Measurements from ENCODE around the gene RAB18. TPM values are rescaled to one million over a fixed set of nuclear protein-coding genes. Genes with fewer than 3 reads are reported as not detected.

RAB18 gene
- total RNA-seq, 4 donors from 2014 or later = 13.1 to 84.5 (median 36.4) TPM

GRCh38 chr10:27541796-27542729 is 38.0 kb downstream of the RAB18 start:
- no peaks in the 10 kb centered on the region for H3K9me3 ChIP-seq
- H3K4me3 ChIP-seq = no peak overlapping the region
- H3K27ac ChIP-seq = no peak overlapping the region
- H3K36me3 ChIP-seq = peaks cover 0 to 24% (median 10%) of the 10 kb centered on the region in 4 donors
- no peaks in the 10 kb centered on the region for H3K27me3 ChIP-seq
- peaks cover 0 to 8% (median 0%) of the 10 kb centered on the region in 4 donors for H3K4me1 ChIP-seq
- in situ Hi-C loops (cut with MboI; ENCODE audit: low pct_ligation_motif_present in 1 of 4, low pct_unique_long_range_greater_than_20kb in 1 of 4, low sequenced_read_pairs in 3 of 4) (no loop called here), intact Hi-C loops (cut with DNase I; ENCODE audit: low total_unique reads) (no loop called here)
- WGBS, 2 donors (ENCODE audit: low coverage in 1 of 2) = 67 to 87% methylated on average over 7 to 8 of the region's 8 CpGs
- no peak for DNase-seq
- TF ChIP-seq CTCF (IDR thresholded peaks at IDR 0.05) (no peak), POLR2A (IDR thresholded peaks at IDR 0.05) (no peak), POLR2AphosphoS5 (IDR thresholded peaks at IDR 0.05) (no peak), EP300 (IDR thresholded peaks at IDR 0.05; ENCODE audit: low read depth) (no peak)

GRCh38 chr10:27542812-27543211 is 38.7 kb downstream of the RAB18 start:
- intact Hi-C loops (cut with DNase I; ENCODE audit: low total_unique reads) (no loop called here), in situ Hi-C loops (cut with MboI; ENCODE audit: low pct_ligation_motif_present in 1 of 4, low pct_unique_long_range_greater_than_20kb in 1 of 4, low sequenced_read_pairs in 3 of 4) (no loop called here)
- TF ChIP-seq POLR2A (IDR thresholded peaks at IDR 0.05) (no peak), POLR2AphosphoS5 (IDR thresholded peaks at IDR 0.05) (no peak), CTCF (IDR thresholded peaks at IDR 0.05) (no peak), EP300 (IDR thresholded peaks at IDR 0.05; ENCODE audit: low read depth) (no peak)
- no peaks in the 10 kb centered on the region for H3K9me3 ChIP-seq
- WGBS, 2 donors (ENCODE audit: low coverage in 1 of 2) = 58 to 83% methylated on average over 2 of the region's 2 CpGs
- no peak overlapping the region for H3K4me3 ChIP-seq
- DNase-seq = no peak
- H3K4me1 ChIP-seq = peaks cover 0 to 5% (median 0%) of the 10 kb centered on the region in 4 donors
- peaks cover 0 to 24% (median 9%) of the 10 kb centered on the region in 4 donors for H3K36me3 ChIP-seq
- H3K27ac ChIP-seq = no peak overlapping the region
- no peaks in the 10 kb centered on the region for H3K27me3 ChIP-seq

- 76 to 84% methylated on average over 2 of the region's 2 CpGs for WGBS, 2 donors (ENCODE audit: low coverage in 1 of 2)
- H3K27ac ChIP-seq = no peak overlapping the region
- H3K4me3 ChIP-seq = no peak overlapping the region
- H3K27me3 ChIP-seq = no peaks in the 10 kb centered on the region
- DNase-seq = no peak
- no peaks in the 10 kb centered on the region for H3K4me1 ChIP-seq
- no peaks in the 10 kb centered on the region for H3K9me3 ChIP-seq
- no peak for TF ChIP-seq CTCF (IDR thresholded peaks at IDR 0.05)
- TF ChIP-seq EP300 (IDR thresholded peaks at IDR 0.05; ENCODE audit: low read depth) = no peak
- no peak for TF ChIP-seq POLR2A (IDR thresholded peaks at IDR 0.05)
- TF ChIP-seq POLR2AphosphoS5 (IDR thresholded peaks at IDR 0.05) = no peak
- intact Hi-C loops (cut with DNase I; ENCODE audit: low total_unique reads) = no loop called here
- H3K36me3 ChIP-seq = peaks cover 0 to 23% (median 6%) of the 10 kb centered on the region in 4 donors
- in situ Hi-C loops (cut with MboI; ENCODE audit: low pct_ligation_motif_present in 1 of 4, low pct_unique_long_range_greater_than_20kb in 1 of 4, low sequenced_read_pairs in 3 of 4) = no loop called here
Measured at GRCh38 chr10:27547047-27547446, 42.9 kb downstream of the RAB18 start.

- in situ Hi-C loops (cut with MboI; ENCODE audit: low pct_ligation_motif_present in 1 of 4, low pct_unique_long_range_greater_than_20kb in 1 of 4, low sequenced_read_pairs in 3 of 4) = no loop called here
- DNase-seq = no peak
- 88 to 97% methylated on average over 3 of the region's 3 CpGs for WGBS, 2 donors (ENCODE audit: low coverage in 1 of 2)
Measured at GRCh38 chr10:27547482-27547881, 43.4 kb downstream of the RAB18 start.

More at GRCh38 chr10:27547482-27547881, 43.4 kb downstream of the RAB18 start:
- intact Hi-C loops (cut with DNase I; ENCODE audit: low total_unique reads) = no loop called here
- Histone ChIP-seq H3K27ac (no peak overlapping the region), H3K4me1 (no peaks in the 10 kb centered on the region), H3K9me3 (no peaks in the 10 kb centered on the region), H3K27me3 (no peaks in the 10 kb centered on the region), H3K36me3 (peaks cover 0 to 19% (median 5%) of the 10 kb centered on the region in 4 donors), H3K4me3 (no peak overlapping the region)
- TF ChIP-seq CTCF (IDR thresholded peaks at IDR 0.05) = no peak
- no peak for TF ChIP-seq POLR2A (IDR thresholded peaks at IDR 0.05)
- TF ChIP-seq EP300 (IDR thresholded peaks at IDR 0.05; ENCODE audit: low read depth) = no peak
- no peak for TF ChIP-seq POLR2AphosphoS5 (IDR thresholded peaks at IDR 0.05)
